Measurements from ENCODE around the gene SDK2. TPM values are rescaled to one million over a fixed set of nuclear protein-coding genes. Genes with fewer than 3 reads are reported as not detected.

The SDK2 gene
- polyA plus RNA-seq, 1 experiment, result 0.01 TPM

GRCh38 chr17:73471924-73472323 is 172.3 kb downstream of the SDK2 start:
- Histone ChIP-seq H3K4me3 (ENCODE audit: low read depth, low read length) (no peak overlapping the region), H3K27ac (ENCODE audit: low read depth, low read length) (no peak overlapping the region), H3K9me3 (ENCODE audit: control insufficient read depth, insufficient read depth, low read length) (no peaks in the 10 kb centered on the region), H3K27me3 (ENCODE audit: control insufficient read depth, insufficient read depth, low read length) (peaks cover 8% of the 10 kb centered on the region)
- ChIA-PET CTCF (no interaction called here), POLR2A (no interaction called here)
- no peak for DNase-seq (ENCODE audit: low read depth, low spot score)
- no peak for TF ChIP-seq CTCF (IDR thresholded peaks at IDR 0.05; ENCODE audit: low read depth, low read length)

GRCh38 chr17:73470316-73470826 is 173.9 kb downstream of the SDK2 start:
- CTCF ChIA-PET, result no interaction called here
- POLR2A ChIA-PET, result no interaction called here
- Histone ChIP-seq H3K9me3 (ENCODE audit: control insufficient read depth, insufficient read depth, low read length) (no peaks in the 10 kb centered on the region), H3K27me3 (ENCODE audit: control insufficient read depth, insufficient read depth, low read length) (peaks cover 6% of the 10 kb centered on the region), H3K27ac (ENCODE audit: low read depth, low read length) (no peak overlapping the region), H3K4me3 (ENCODE audit: low read depth, low read length) (no peak overlapping the region)
- DNase-seq (ENCODE audit: low read depth, low spot score), result no peak
- no peak for TF ChIP-seq CTCF (IDR thresholded peaks at IDR 0.05; ENCODE audit: low read depth, low read length)

GRCh38 chr17:73469311-73469710 is 174.9 kb downstream of the SDK2 start:
- peaks cover 6% of the 10 kb centered on the region for H3K27me3 ChIP-seq (ENCODE audit: control insufficient read depth, insufficient read depth, low read length)
- POLR2A ChIA-PET, result no interaction called here
- no peak overlapping the region for H3K27ac ChIP-seq (ENCODE audit: low read depth, low read length)
- no peak for DNase-seq (ENCODE audit: low read depth, low spot score)
- H3K9me3 ChIP-seq (ENCODE audit: control insufficient read depth, insufficient read depth, low read length), result no peaks in the 10 kb centered on the region
- CTCF ChIA-PET, result no interaction called here
- no peak for TF ChIP-seq CTCF (IDR thresholded peaks at IDR 0.05; ENCODE audit: low read depth, low read length)
- H3K4me3 ChIP-seq (ENCODE audit: low read depth, low read length), result no peak overlapping the region

GRCh38 chr17:73468221-73468620 is 176.0 kb downstream of the SDK2 start:
- Histone ChIP-seq H3K27ac (ENCODE audit: low read depth, low read length) (no peak overlapping the region), H3K9me3 (ENCODE audit: control insufficient read depth, insufficient read depth, low read length) (no peaks in the 10 kb centered on the region), H3K4me3 (ENCODE audit: low read depth, low read length) (no peak overlapping the region), H3K27me3 (ENCODE audit: control insufficient read depth, insufficient read depth, low read length) (peaks cover 1% of the 10 kb centered on the region)
- POLR2A ChIA-PET, result no interaction called here
- no peak for TF ChIP-seq CTCF (IDR thresholded peaks at IDR 0.05; ENCODE audit: low read depth, low read length)
- CTCF ChIA-PET, result no interaction called here
- no peak for DNase-seq (ENCODE audit: low read depth, low spot score)

- no peak overlapping the region for H3K27ac ChIP-seq (ENCODE audit: low read depth, low read length)
- DNase-seq (ENCODE audit: low read depth, low spot score), result no peak
- TF ChIP-seq CTCF (IDR thresholded peaks at IDR 0.05; ENCODE audit: low read depth, low read length), result no peak
- H3K9me3 ChIP-seq (ENCODE audit: control insufficient read depth, insufficient read depth, low read length), result no peaks in the 10 kb centered on the region
- H3K4me3 ChIP-seq (ENCODE audit: low read depth, low read length), result no peak overlapping the region
- no peaks in the 10 kb centered on the region for H3K27me3 ChIP-seq (ENCODE audit: control insufficient read depth, insufficient read depth, low read length)
- ChIA-PET POLR2A (no interaction called here), CTCF (no interaction called here)
Measured at GRCh38 chr17:73467651-73468050, 176.6 kb downstream of the SDK2 start.

Measured in AG04450 (cell line).